Lung (tissue), 12 donors: ENCODE results near the gene CNTNAP1. TPM values are rescaled to one million over a fixed set of nuclear protein-coding genes. Genes with fewer than 3 reads are reported as not detected.

Experiments
- ATAC-seq: fragments of 200-7000 bp; cut with Tn5 transposase; one replicate; pipeline ENCODE4 v1.9.1; 2020; ENCODE audit warnings: moderate number of reproducible peaks; ENCODE audit not compliant: insufficient read depth, low FRiP score
- DNase-seq, 3 donors: peaks; one replicate each; pipeline ENCODE4 v3.0.0-alpha.2; 2013 to 2017
- H3K27ac ChIP-seq, 2 donors: one replicate each; pipeline ENCODE4 v1.5.1; 2013; ENCODE audit warnings: mild to moderate bottlenecking in 2 of 2, moderate library complexity in 2 of 2, control low read depth in 1 of 2, inconsistent platforms in 1 of 2, low read depth in 1 of 2, low read length in 1 of 2
- H3K27me3 ChIP-seq, 3 donors: one replicate each; pipeline ENCODE4 v1.5.1; 2013; ENCODE audit warnings: low read length in 2 of 3; ENCODE audit not compliant: control insufficient read depth in 3 of 3, insufficient read depth in 3 of 3
- H3K36me3 ChIP-seq, 4 donors: one replicate each; pipeline ENCODE4 v1.5.1; 2013; ENCODE audit warnings: low read length in 4 of 4, mild to moderate bottlenecking in 1 of 4, moderate library complexity in 1 of 4; ENCODE audit not compliant: control insufficient read depth in 4 of 4, insufficient read depth in 4 of 4
- H3K4me1 ChIP-seq, 5 donors: one replicate each; pipeline ENCODE4 v1.5.1; 2013; ENCODE audit warnings: low read length in 5 of 5, mild to moderate bottlenecking in 2 of 5, moderate library complexity in 1 of 5; ENCODE audit not compliant: control insufficient read depth in 5 of 5, insufficient read depth in 5 of 5
- H3K4me3 ChIP-seq: one replicate; pipeline ENCODE4 v1.5.1; 2013; ENCODE audit warnings: mild to moderate bottlenecking, control low read depth, moderate library complexity
- H3K9ac ChIP-seq, 2 donors: one replicate each; pipeline ENCODE4 v1.5.1; 2013; ENCODE audit warnings: low read length in 2 of 2, control low read depth in 1 of 2; ENCODE audit not compliant: insufficient read depth in 1 of 2
- H3K9me3 ChIP-seq, 4 donors: one replicate each; pipeline ENCODE4 v1.5.1; 2013; ENCODE audit warnings: low read length in 3 of 4, mild to moderate bottlenecking in 1 of 4, moderate library complexity in 1 of 4; ENCODE audit not compliant: control insufficient read depth in 4 of 4, insufficient read depth in 3 of 4
- WGBS, 2 donors: extraction: QIAGEN DNeasy Blood & Tissue Kit; methylation state at CpG; one replicate each; pipeline ENCODE4 v1.1.7; 2013; 5-methylcytosine and 5-hydroxymethylcytosine counted together
- polyA plus RNA-seq, 2 donors: library from polyadenylated mRNA; stranded (reverse); fragments of 200-250 nt; gene quantifications; one replicate each; pipeline ENCODE4 v1.2.1, GENCODE V29; 2013
- total RNA-seq, 2 donors: library from RNA; depleted of rRNA in 1 of 2; stranded (reverse); fragments of >200 nt in 1 of 2; gene quantifications; one replicate each; pipeline ENCODE4 v1.2.1, GENCODE V29; 2014 to 2021
- TF ChIP-seq, protein P1 (sequence below): IDR thresholded peaks from 2 replicates; pipeline ENCODE4 v1.5.1; 2012; ENCODE audit warnings: mild to moderate bottlenecking; ENCODE audit errors: control extremely low read depth, extremely low read depth
- donor health status: control.
- donor health status: control.
- donor health status: Bipolar disorder and iron deficiency.
- donor health status: healthy.
- donor health status: DM: yes; HTN: yes; CAD: no.

The CNTNAP1 gene
- total and polyA plus RNA-seq, 4 donors: 2.9 to 12.5 (median 7.6) TPM

DNA sequence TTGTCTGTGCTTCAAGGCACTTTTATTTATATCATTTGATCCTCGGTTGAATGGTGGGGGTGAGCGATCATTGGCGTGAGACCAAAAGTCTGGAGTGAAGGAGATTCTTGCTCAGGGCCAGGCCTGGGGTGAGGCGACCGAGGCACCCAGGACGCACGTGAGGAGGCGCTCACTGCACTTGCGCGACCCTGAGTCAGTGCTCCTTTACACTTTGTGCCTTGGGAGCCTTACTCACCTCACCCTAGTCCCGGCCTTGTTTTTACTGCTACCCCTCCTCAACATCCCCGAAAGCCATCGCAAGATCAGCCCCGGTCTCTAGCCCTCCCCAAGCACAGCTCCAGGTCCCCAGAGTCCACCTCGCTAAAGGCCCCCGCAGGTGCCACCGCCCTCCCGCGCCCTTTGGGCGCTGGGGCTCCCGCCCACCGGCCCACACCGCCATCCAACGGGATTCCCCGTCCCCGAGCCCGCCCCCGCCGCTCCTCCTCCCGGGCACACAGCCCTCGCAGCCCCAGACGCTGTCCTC is 62.0 kb downstream of the CNTNAP1 start:
- 0 to 1% methylated on average over 29 to 32 of the region's 32 CpGs for WGBS, 2 donors
- DNase-seq: peak in 1 of 3 donors; percentile 68
- TF ChIP-seq, protein P1, sequence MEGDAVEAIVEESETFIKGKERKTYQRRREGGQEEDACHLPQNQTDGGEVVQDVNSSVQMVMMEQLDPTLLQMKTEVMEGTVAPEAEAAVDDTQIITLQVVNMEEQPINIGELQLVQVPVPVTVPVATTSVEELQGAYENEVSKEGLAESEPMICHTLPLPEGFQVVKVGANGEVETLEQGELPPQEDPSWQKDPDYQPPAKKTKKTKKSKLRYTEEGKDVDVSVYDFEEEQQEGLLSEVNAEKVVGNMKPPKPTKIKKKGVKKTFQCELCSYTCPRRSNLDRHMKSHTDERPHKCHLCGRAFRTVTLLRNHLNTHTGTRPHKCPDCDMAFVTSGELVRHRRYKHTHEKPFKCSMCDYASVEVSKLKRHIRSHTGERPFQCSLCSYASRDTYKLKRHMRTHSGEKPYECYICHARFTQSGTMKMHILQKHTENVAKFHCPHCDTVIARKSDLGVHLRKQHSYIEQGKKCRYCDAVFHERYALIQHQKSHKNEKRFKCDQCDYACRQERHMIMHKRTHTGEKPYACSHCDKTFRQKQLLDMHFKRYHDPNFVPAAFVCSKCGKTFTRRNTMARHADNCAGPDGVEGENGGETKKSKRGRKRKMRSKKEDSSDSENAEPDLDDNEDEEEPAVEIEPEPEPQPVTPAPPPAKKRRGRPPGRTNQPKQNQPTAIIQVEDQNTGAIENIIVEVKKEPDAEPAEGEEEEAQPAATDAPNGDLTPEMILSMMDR: no peak
- H3K9me3 ChIP-seq: no peaks in the 10 kb centered on the region
- H3K4me1 ChIP-seq: peaks cover 6 to 28% (median 12%) of the 10 kb centered on the region in 5 donors
- H3K36me3 ChIP-seq: no peaks in the 10 kb centered on the region
- peak overlapping the region; percentile 93 to 97 for H3K27ac ChIP-seq
- H3K4me3 ChIP-seq: peak overlapping the region; percentile 70
- peak; percentile 84 for ATAC-seq
- H3K9ac ChIP-seq: peak overlapping the region; percentile 61 to 79
- no peaks in the 10 kb centered on the region for H3K27me3 ChIP-seq

DNA sequence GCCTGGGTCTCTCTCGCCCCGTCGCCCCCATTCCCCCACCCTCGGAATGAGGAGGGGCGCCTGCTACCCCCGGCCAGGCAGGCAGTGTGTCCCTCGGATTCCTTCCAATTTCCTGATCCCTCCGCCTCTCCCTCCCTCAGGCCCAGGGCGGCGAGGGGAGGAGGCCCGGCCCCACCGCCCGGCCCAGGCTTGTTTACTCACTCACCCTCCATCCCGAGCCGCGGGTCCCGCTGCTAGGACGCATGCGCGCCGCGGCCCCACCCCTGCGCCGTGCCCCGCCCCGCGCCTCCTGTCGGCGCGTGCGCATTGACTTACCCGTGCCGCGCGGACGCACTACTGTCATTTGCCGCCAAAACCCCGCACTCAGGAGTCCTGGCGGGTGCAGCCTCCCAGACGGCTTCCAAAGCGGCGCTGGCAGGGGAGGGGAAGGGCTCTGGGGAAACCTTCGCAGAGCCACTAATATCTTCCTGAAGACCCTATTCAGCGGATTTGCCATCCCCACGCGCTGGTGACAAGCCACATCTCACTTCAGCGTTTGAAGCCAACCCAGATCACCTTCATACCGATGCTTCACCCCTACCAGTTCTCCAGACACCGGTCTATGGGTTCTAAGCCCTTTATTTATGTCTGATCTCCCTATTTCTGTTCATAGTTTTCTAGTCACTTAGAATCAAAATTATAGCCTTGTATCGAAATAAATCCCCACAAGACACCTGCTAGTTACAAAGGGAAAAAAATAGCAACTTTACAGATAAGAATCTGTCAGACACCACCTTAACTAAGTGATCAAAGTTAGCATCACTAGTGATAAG is 62.7 kb downstream of the CNTNAP1 start, which contains the start of gene EZH1:
Gene EZH1, minus strand, starts transcription at position 235 of the 812 bp plus-strand sequence. CDS start 16,099 bp downstream, outside the sequence.
- 5 to 7% methylated on average over 40 to 50 of the region's 50 CpGs for WGBS, 2 donors
- Histone ChIP-seq H3K27me3 (no peaks in the 10 kb centered on the region), H3K27ac (peak within 1 kb of the TSS; percentile 93 to 97), H3K4me3 (peak within 1 kb of the TSS; percentile 70), H3K4me1 (peaks cover 6 to 35% (median 15%) of the 10 kb centered on the region in 5 donors), H3K9me3 (no peaks in the 10 kb centered on the region), H3K9ac (peak within 1 kb of the TSS; percentile 61 to 79), H3K36me3 (no peaks in the 10 kb centered on the region)
- DNase-seq (peak; percentile 95 to 96 (median 96)), ATAC-seq (peak; percentile 95)
- TF ChIP-seq, protein P1: no peak

DNA sequence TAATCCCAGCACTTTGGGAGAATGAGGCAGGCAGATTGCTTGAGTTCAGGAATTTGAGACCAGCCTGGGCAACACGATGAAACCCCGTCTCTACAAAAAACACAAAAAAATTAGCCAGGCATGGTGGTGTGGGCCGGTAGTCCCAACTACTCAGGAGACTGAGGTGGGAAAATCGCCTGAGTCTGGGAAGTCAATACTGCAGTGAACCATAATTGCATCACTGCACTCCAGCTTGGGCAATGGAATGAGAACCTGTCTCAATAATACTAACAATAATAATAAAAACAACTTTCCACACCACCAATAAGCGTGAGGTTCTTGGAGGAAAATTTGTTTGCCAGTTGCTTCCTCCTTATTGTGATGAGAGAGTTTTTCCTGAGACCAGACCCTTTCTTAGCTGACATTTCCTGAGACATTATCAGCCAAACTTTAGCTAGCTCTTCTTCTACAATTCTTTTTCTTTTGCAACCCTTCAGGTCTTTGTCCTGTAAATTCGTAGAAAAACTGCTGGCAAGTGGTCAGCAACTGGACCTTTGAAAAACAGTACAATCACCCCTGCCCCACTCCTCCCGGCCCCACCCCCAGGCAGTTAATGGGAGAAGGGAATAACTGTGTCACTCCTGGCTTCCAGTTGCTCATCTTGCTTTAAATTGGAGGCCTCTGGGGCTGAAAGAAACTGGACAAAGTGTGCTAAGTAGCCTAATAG is 66.0 kb downstream of the CNTNAP1 start:
- Histone ChIP-seq H3K4me1 (peaks cover 4 to 50% (median 16%) of the 10 kb centered on the region in 5 donors), H3K27me3 (no peaks in the 10 kb centered on the region), H3K9me3 (no peaks in the 10 kb centered on the region), H3K36me3 (no peaks in the 10 kb centered on the region), H3K4me3 (no peak overlapping the region), H3K9ac (no peak overlapping the region), H3K27ac (peak overlapping the region in 1 of 2 donors; percentile 61)
- TF ChIP-seq, protein P1: no peak
- DNase-seq (no peak), ATAC-seq (no peak)
- 59 to 70% methylated on average over 7 of the region's 7 CpGs for WGBS, 2 donors
